ENCODE results near the gene ABL2.

Gene ABL2

GRCh38 chr1:179155615-179156014 is 73.9 kb downstream of the ABL2 start:
- Histone ChIP-seq H2BK15ac (ENCODE audit: low read depth, poor library complexity, severe bottlenecking) (no peak overlapping the region), H3K27ac (ENCODE audit: low read length, poor library complexity, severe bottlenecking) (no peak overlapping the region), H3K23ac (ENCODE audit: low read length in 2 of 2) (no peak overlapping the region), H3K9me3 (ENCODE audit: control insufficient read depth, low read length) (no peaks in the 10 kb centered on the region), H3K4ac (ENCODE audit: low read depth in 1 of 2, low read length in 2 of 2) (no peak overlapping the region), H2BK12ac (ENCODE audit: low read length in 2 of 2) (no peak overlapping the region), H3K79me1 (replicated peaks; ENCODE audit: low read length, poor library complexity, severe bottlenecking) (peaks cover 21% of the 10 kb centered on the region), H3K36me3 (ENCODE audit: control insufficient read depth in 1 of 2, insufficient read depth in 2 of 2, low read depth in 1 of 2, low read length in 2 of 2) (no peaks in the 10 kb centered on the region), H3K27me3 (ENCODE audit: control insufficient read depth in 1 of 2, insufficient read depth in 1 of 2, low read length in 2 of 2) (no peaks in the 10 kb centered on the region), H3K18ac (ENCODE audit: low read depth in 1 of 2, low read length in 2 of 2) (no peak overlapping the region), H2BK120ac (ENCODE audit: low read depth, low read length) (no peak overlapping the region), H4K8ac (ENCODE audit: low read length) (no peak overlapping the region), H3K4me1 (ENCODE audit: control insufficient read depth, insufficient read depth, low read depth, low read length) (no peaks in the 10 kb centered on the region), H2BK5ac (ENCODE audit: low read depth, low read length, poor library complexity, severe bottlenecking) (no peak overlapping the region), H3K14ac (ENCODE audit: low read length in 2 of 2) (no peak overlapping the region), H4K91ac (ENCODE audit: low read length) (no peak overlapping the region), H3K9ac (ENCODE audit: low read length) (peak overlapping the region; percentile 31), H3K4me3 (ENCODE audit: insufficient read depth in 1 of 2, low read depth in 1 of 2, low read length in 2 of 2) (no peak overlapping the region), H3K4me2 (ENCODE audit: low read length, poor library complexity, severe bottlenecking) (no peak overlapping the region), H2AFZ (ENCODE audit: low read depth, low read length) (no peak overlapping the region), H2AK5ac (ENCODE audit: low read length, severe bottlenecking) (no peak overlapping the region)
- WGBS, result 95% methylated on average over 3 of the region's 3 CpGs
- DNase-seq, result no peak

- WGBS, result 94% methylated on average over 4 of the region's 4 CpGs
- no peak overlapping the region for H3K18ac ChIP-seq (ENCODE audit: low read depth in 1 of 2, low read length in 2 of 2)
- DNase-seq, result no peak
- peaks cover 23% of the 10 kb centered on the region for H3K79me1 ChIP-seq (replicated peaks; ENCODE audit: low read length, poor library complexity, severe bottlenecking)
- no peak overlapping the region for H2BK15ac ChIP-seq (ENCODE audit: low read depth, poor library complexity, severe bottlenecking)
- no peak overlapping the region for H2BK120ac ChIP-seq (ENCODE audit: low read depth, low read length)
- H3K27me3 ChIP-seq (ENCODE audit: control insufficient read depth in 1 of 2, insufficient read depth in 1 of 2, low read length in 2 of 2), result no peaks in the 10 kb centered on the region
- no peak overlapping the region for H3K23ac ChIP-seq (ENCODE audit: low read length in 2 of 2)
- H2AFZ ChIP-seq (ENCODE audit: low read depth, low read length), result no peak overlapping the region
- H2AK5ac ChIP-seq (ENCODE audit: low read length, severe bottlenecking), result no peak overlapping the region
- H3K4ac ChIP-seq (ENCODE audit: low read depth in 1 of 2, low read length in 2 of 2), result no peak overlapping the region
- H3K4me3 ChIP-seq (ENCODE audit: insufficient read depth in 1 of 2, low read depth in 1 of 2, low read length in 2 of 2), result peak overlapping the region in 1 of 2 experiments; percentile 32
- H4K91ac ChIP-seq (ENCODE audit: low read length), result no peak overlapping the region
- no peaks in the 10 kb centered on the region for H3K4me1 ChIP-seq (ENCODE audit: control insufficient read depth, insufficient read depth, low read depth, low read length)
- no peak overlapping the region for H2BK12ac ChIP-seq (ENCODE audit: low read length in 2 of 2)
- no peaks in the 10 kb centered on the region for H3K36me3 ChIP-seq (ENCODE audit: control insufficient read depth in 1 of 2, insufficient read depth in 2 of 2, low read depth in 1 of 2, low read length in 2 of 2)
- peak overlapping the region; percentile 82 for H3K9ac ChIP-seq (ENCODE audit: low read length)
- H3K14ac ChIP-seq (ENCODE audit: low read length in 2 of 2), result no peak overlapping the region
- H3K27ac ChIP-seq (ENCODE audit: low read length, poor library complexity, severe bottlenecking), result no peak overlapping the region
- no peak overlapping the region for H2BK5ac ChIP-seq (ENCODE audit: low read depth, low read length, poor library complexity, severe bottlenecking)
- H3K4me2 ChIP-seq (ENCODE audit: low read length, poor library complexity, severe bottlenecking), result no peak overlapping the region
- H3K9me3 ChIP-seq (ENCODE audit: control insufficient read depth, low read length), result peaks cover under 1% of the 10 kb centered on the region
- no peak overlapping the region for H4K8ac ChIP-seq (ENCODE audit: low read length)
Measured at GRCh38 chr1:179154437-179154836, 75.0 kb downstream of the ABL2 start.

- no peaks in the 10 kb centered on the region for H3K27me3 ChIP-seq (ENCODE audit: control insufficient read depth in 1 of 2, insufficient read depth in 1 of 2, low read length in 2 of 2)
- H3K23ac ChIP-seq (ENCODE audit: low read length in 2 of 2), result no peak overlapping the region
- H2AK5ac ChIP-seq (ENCODE audit: low read length, severe bottlenecking), result no peak overlapping the region
- no peak overlapping the region for H4K91ac ChIP-seq (ENCODE audit: low read length)
- no peak overlapping the region for H3K14ac ChIP-seq (ENCODE audit: low read length in 2 of 2)
- WGBS, result 94% methylated on average over 6 of the region's 6 CpGs
- no peak overlapping the region for H3K4me2 ChIP-seq (ENCODE audit: low read length, poor library complexity, severe bottlenecking)
- no peak overlapping the region for H2AFZ ChIP-seq (ENCODE audit: low read depth, low read length)
- H3K36me3 ChIP-seq (ENCODE audit: control insufficient read depth in 1 of 2, insufficient read depth in 2 of 2, low read depth in 1 of 2, low read length in 2 of 2), result peaks cover under 1 to 2% of the 10 kb centered on the region in 2 experiments
- H3K4me3 ChIP-seq (ENCODE audit: insufficient read depth in 1 of 2, low read depth in 1 of 2, low read length in 2 of 2), result no peak overlapping the region
- no peak overlapping the region for H3K18ac ChIP-seq (ENCODE audit: low read depth in 1 of 2, low read length in 2 of 2)
- no peak for DNase-seq
- peak overlapping the region; percentile 13 for H3K27ac ChIP-seq (ENCODE audit: low read length, poor library complexity, severe bottlenecking)
- H3K9me3 ChIP-seq (ENCODE audit: control insufficient read depth, low read length), result peaks cover 3% of the 10 kb centered on the region
- H3K79me1 ChIP-seq (replicated peaks; ENCODE audit: low read length, poor library complexity, severe bottlenecking), result peaks cover 24% of the 10 kb centered on the region
- H3K9ac ChIP-seq (ENCODE audit: low read length), result peak overlapping the region; percentile 53
- H2BK15ac ChIP-seq (ENCODE audit: low read depth, poor library complexity, severe bottlenecking), result no peak overlapping the region
- no peak overlapping the region for H2BK12ac ChIP-seq (ENCODE audit: low read length in 2 of 2)
- H3K4me1 ChIP-seq (ENCODE audit: control insufficient read depth, insufficient read depth, low read depth, low read length), result no peaks in the 10 kb centered on the region
- H2BK5ac ChIP-seq (ENCODE audit: low read depth, low read length, poor library complexity, severe bottlenecking), result no peak overlapping the region
- no peak overlapping the region for H2BK120ac ChIP-seq (ENCODE audit: low read depth, low read length)
- H4K8ac ChIP-seq (ENCODE audit: low read length), result no peak overlapping the region
- H3K4ac ChIP-seq (ENCODE audit: low read depth in 1 of 2, low read length in 2 of 2), result no peak overlapping the region
Measured at GRCh38 chr1:179153217-179153616, 76.3 kb downstream of the ABL2 start.

- Histone ChIP-seq H3K9ac (ENCODE audit: low read length) (no peak overlapping the region), H3K36me3 (ENCODE audit: control insufficient read depth in 1 of 2, insufficient read depth in 2 of 2, low read depth in 1 of 2, low read length in 2 of 2) (peaks cover 3 to 4% of the 10 kb centered on the region in 2 experiments), H3K18ac (ENCODE audit: low read depth in 1 of 2, low read length in 2 of 2) (no peak overlapping the region), H2BK15ac (ENCODE audit: low read depth, poor library complexity, severe bottlenecking) (no peak overlapping the region), H4K8ac (ENCODE audit: low read length) (no peak overlapping the region), H2BK12ac (ENCODE audit: low read length in 2 of 2) (no peak overlapping the region), H2AFZ (ENCODE audit: low read depth, low read length) (no peak overlapping the region), H3K27ac (ENCODE audit: low read length, poor library complexity, severe bottlenecking) (peak overlapping the region; percentile 37), H3K4me2 (ENCODE audit: low read length, poor library complexity, severe bottlenecking) (no peak overlapping the region), H3K27me3 (ENCODE audit: control insufficient read depth in 1 of 2, insufficient read depth in 1 of 2, low read length in 2 of 2) (no peaks in the 10 kb centered on the region), H3K23ac (ENCODE audit: low read length in 2 of 2) (no peak overlapping the region), H3K79me1 (replicated peaks; ENCODE audit: low read length, poor library complexity, severe bottlenecking) (peaks cover 24% of the 10 kb centered on the region), H3K9me3 (ENCODE audit: control insufficient read depth, low read length) (peaks cover 3% of the 10 kb centered on the region), H2BK120ac (ENCODE audit: low read depth, low read length) (no peak overlapping the region), H4K91ac (ENCODE audit: low read length) (no peak overlapping the region), H2BK5ac (ENCODE audit: low read depth, low read length, poor library complexity, severe bottlenecking) (no peak overlapping the region), H3K4ac (ENCODE audit: low read depth in 1 of 2, low read length in 2 of 2) (no peak overlapping the region), H3K4me3 (ENCODE audit: insufficient read depth in 1 of 2, low read depth in 1 of 2, low read length in 2 of 2) (no peak overlapping the region), H2AK5ac (ENCODE audit: low read length, severe bottlenecking) (no peak overlapping the region), H3K14ac (ENCODE audit: low read length in 2 of 2) (no peak overlapping the region), H3K4me1 (ENCODE audit: control insufficient read depth, insufficient read depth, low read depth, low read length) (no peaks in the 10 kb centered on the region)
- 90% methylated on average over 2 of the region's 2 CpGs for WGBS
- DNase-seq, result no peak
Measured at GRCh38 chr1:179151908-179152682, 77.4 kb downstream of the ABL2 start.
